ENCODE data around the gene PRPS2. TPM values are rescaled to one million over a fixed set of nuclear protein-coding genes. Genes with fewer than 3 reads are reported as not detected.

PRPS2 gene
- total and polyA plus RNA-seq, 2 of the 13 experiments (the other 11 are each of a cell fraction or from before 2014, with no cell fraction given) = 10.6 to 24.4 TPM

DNA sequence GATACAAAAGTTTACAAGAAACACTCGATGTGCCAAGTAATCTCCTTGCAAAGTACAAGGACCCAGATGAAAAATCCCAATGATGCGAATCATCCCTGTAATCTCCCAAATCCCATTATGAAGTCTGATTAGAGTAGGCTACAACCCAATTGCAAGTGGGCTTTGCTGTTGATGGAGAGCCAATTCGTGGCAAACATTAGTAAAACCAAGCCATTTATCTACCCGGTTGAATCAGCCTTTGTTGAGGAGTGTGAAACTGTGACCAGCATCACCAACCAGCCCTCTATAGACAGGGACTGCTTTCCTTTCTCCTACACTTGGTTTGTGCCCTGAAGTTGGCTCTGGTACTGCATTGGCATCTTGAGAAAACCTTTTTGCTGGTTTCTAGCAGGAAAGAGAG is 1.2 kb upstream of the PRPS2 start:
- ATAC-seq = no peak

More for the DNA sequence above, 1.2 kb upstream of the PRPS2 start:
- CTCF ChIA-PET (ENCODE audit: low intra/inter-chr PET ratio, low total read pairs) = no interaction called here
- no peaks in the 10 kb centered on the region; a peak in 1 of 5 replicates for H3K27me3 ChIP-seq (ENCODE audit: control insufficient read depth in 1 of 2, insufficient read depth in 2 of 2, low read length in 2 of 2)
- H2AFZ ChIP-seq (ENCODE audit: low read length) = no peak overlapping the region
- intact Hi-C loops (cut with micrococcal nuclease; ENCODE audit: unreplicated experiment) (no loop called here), in situ Hi-C loops (cut with HindIII; ENCODE audit: extremely low pct_ligation_motif_present, low pct_unique_long_range_greater_than_20kb) (no loop called here)
- POLR2A ChIA-PET = no interaction called here
- H3K79me2 ChIP-seq (ENCODE audit: insufficient read depth, low read length) = peaks cover 13% of the 10 kb centered on the region
- H3K4me1 ChIP-seq (ENCODE audit: insufficient read depth, low read length) = peaks cover 27% of the 10 kb centered on the region
- no TSS peak for BruUV-seq (replicated peaks)
- DNase-seq (ENCODE audit: low spot score) (no peak), FAIRE-seq (no peak)
- H3K9me3 ChIP-seq (ENCODE audit: low read length) = no peaks in the 10 kb centered on the region
- 0% methylated on average over 1 of the region's 4 CpGs for WGBS (ENCODE audit: low lambda C conversion rate)
- H4K20me1 ChIP-seq (ENCODE audit: insufficient read depth, low read length) = no peaks in the 10 kb centered on the region
- no peak overlapping the region for H3K27ac ChIP-seq (ENCODE audit: extremely low read length, insufficient read depth, low read length)
- no peaks in the 10 kb centered on the region for H3K36me3 ChIP-seq (replicated peaks in 1 of 2; ENCODE audit: control insufficient read depth in 1 of 2, insufficient read depth in 2 of 2, low read length in 2 of 2)
- TF ChIP-seq NR2F2 (IDR thresholded peaks at IDR 0.05; ENCODE audit: borderline replicate concordance, low read depth) (no peak), SMAD9 (CRISPR knock-in tag; IDR thresholded peaks at IDR 0.05) (no peak), ATF7-NPFF (CRISPR knock-in tag; IDR thresholded peaks at IDR 0.05; ENCODE audit: low read depth) (no peak), ZBTB8A (CRISPR knock-in tag; IDR thresholded peaks at IDR 0.05; ENCODE audit: borderline replicate concordance, low read depth) (no peak), ZNF3 (CRISPR knock-in tag; IDR thresholded peaks at IDR 0.05) (no peak), SAP130 (CRISPR knock-in tag; IDR thresholded peaks at IDR 0.05; ENCODE audit: low read depth) (no peak), CREB1 (IDR thresholded peaks at IDR 0.05) (no peak), CREB1 (CRISPR knock-in tag; IDR thresholded peaks at IDR 0.05) (no peak), BHLHE40 (IDR thresholded peaks at IDR 0.05; ENCODE audit: low read length) (no peak), HIC2 (CRISPR knock-in tag; IDR thresholded peaks at IDR 0.05; ENCODE audit: low read depth) (no peak), SPEN (CRISPR knock-in tag; IDR thresholded peaks at IDR 0.05; ENCODE audit: low read depth) (no peak), ZFP37 (CRISPR knock-in tag; IDR thresholded peaks at IDR 0.05; ENCODE audit: borderline replicate concordance) (no peak)
- TF ChIP-seq, protein P1, sequence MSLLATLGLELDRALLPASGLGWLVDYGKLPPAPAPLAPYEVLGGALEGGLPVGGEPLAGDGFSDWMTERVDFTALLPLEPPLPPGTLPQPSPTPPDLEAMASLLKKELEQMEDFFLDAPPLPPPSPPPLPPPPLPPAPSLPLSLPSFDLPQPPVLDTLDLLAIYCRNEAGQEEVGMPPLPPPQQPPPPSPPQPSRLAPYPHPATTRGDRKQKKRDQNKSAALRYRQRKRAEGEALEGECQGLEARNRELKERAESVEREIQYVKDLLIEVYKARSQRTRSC (CRISPR knock-in tag; IDR thresholded peaks at IDR 0.05; ENCODE audit: low read depth) = no peak
- TF ChIP-seq, protein P2, sequence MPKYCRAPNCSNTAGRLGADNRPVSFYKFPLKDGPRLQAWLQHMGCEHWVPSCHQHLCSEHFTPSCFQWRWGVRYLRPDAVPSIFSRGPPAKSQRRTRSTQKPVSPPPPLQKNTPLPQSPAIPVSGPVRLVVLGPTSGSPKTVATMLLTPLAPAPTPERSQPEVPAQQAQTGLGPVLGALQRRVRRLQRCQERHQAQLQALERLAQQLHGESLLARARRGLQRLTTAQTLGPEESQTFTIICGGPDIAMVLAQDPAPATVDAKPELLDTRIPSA (CRISPR knock-in tag; IDR thresholded peaks at IDR 0.05; ENCODE audit: borderline replicate concordance) = no peak
- no peak overlapping the region for H3K4me3 ChIP-seq (replicated peaks in 1 of 3; ENCODE audit: insufficient read depth in 1 of 3, low read depth in 2 of 3, low read length in 3 of 3)
- H3K9ac ChIP-seq (ENCODE audit: insufficient read depth, low read depth, low read length) = no peak overlapping the region
- H3K4me2 ChIP-seq (ENCODE audit: low read depth, low read length) = 0 out of 2 replicates have a peak overlapping the region, but pooled peaks have one; percentile 84

Data from HepG2 (cell line).